Neural progenitor cell (in vitro differentiated cells): Measurements from ENCODE around the gene FAM221B.

Experiments used
- EZH2 ChIP-seq: fragments of 200-600 bp; sonication (generic); IDR thresholded peaks from 2 replicates; pipeline ENCODE4 v1.6.1; 2017; ENCODE audit warnings: antibody characterized with exemption, mild to moderate bottlenecking, moderate library complexity
- EZH2phosphoT487 ChIP-seq: fragments of 200-600 bp; sonication (generic); IDR thresholded peaks from 2 replicates; pipeline ENCODE4 v1.6.1; 2017; ENCODE audit warnings: antibody characterized with exemption
- TF ChIP-seq, protein P1 (sequence below): fragments of 200-600 bp; sonication (generic); IDR thresholded peaks from 2 replicates; pipeline ENCODE4 v1.5.1; 2017; ENCODE audit warnings: antibody characterized with exemption, mild to moderate bottlenecking

DNA sequence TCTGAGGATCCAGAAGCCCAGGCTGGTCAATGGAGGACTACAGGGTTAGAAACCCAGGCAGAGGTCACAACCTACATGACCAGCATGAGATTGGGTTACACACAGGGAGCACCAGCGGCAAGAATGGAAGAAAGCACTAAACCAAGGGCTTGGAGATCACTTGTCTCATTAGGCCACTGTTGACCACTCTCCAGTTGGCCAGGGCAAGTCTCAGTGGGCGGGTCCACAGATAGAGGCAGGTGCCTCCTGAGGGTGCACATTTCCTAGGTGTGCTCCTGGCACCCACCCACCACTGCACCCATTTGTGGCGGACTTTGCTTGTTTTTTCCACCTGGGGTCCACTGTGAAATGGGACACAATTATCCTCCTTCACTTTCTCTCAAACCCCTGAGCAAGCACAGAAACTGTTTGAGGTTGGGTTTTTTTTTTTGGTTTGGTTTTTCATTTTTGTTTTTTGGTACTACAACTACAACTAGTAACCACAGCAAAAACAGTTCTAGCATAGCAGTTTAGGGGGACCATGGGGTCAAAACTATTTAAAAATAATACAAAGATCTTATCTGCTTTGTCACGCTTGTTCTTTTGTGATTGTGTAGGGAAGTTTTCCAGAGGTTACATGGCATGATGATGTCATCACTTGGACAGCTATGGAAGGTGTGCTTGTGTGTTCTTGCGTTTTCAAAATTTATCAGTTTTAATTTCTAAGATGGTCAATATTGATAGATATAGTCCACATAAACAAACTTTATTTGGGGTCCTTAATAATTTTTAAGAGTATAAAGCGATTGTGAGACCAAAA is 31.0 kb downstream of the FAM221B start:
- TF ChIP-seq, protein P1, sequence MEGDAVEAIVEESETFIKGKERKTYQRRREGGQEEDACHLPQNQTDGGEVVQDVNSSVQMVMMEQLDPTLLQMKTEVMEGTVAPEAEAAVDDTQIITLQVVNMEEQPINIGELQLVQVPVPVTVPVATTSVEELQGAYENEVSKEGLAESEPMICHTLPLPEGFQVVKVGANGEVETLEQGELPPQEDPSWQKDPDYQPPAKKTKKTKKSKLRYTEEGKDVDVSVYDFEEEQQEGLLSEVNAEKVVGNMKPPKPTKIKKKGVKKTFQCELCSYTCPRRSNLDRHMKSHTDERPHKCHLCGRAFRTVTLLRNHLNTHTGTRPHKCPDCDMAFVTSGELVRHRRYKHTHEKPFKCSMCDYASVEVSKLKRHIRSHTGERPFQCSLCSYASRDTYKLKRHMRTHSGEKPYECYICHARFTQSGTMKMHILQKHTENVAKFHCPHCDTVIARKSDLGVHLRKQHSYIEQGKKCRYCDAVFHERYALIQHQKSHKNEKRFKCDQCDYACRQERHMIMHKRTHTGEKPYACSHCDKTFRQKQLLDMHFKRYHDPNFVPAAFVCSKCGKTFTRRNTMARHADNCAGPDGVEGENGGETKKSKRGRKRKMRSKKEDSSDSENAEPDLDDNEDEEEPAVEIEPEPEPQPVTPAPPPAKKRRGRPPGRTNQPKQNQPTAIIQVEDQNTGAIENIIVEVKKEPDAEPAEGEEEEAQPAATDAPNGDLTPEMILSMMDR = no peak
- TF ChIP-seq EZH2 = no peak
- TF ChIP-seq EZH2phosphoT487 = no peak
